OCI-LY1 (cell line): Measurements from ENCODE around the gene TMEM106A.

Source experiments
- H2AFZ ChIP-seq: fragments of 200-600 bp; sonication (generic), shearing (Covaris generic); 2 replicates; pipeline ENCODE4 v1.6.0; 2014; ENCODE audit warnings: antibody characterized with exemption, mild to moderate bottlenecking, low read length
- H3F3A ChIP-seq: fragments of 200-600 bp; sonication (generic), shearing (Covaris generic); 2 replicates; pipeline ENCODE4 v1.6.0; 2014; ENCODE audit warnings: mild to moderate bottlenecking, antibody characterized with exemption, low read length, moderate library complexity; ENCODE audit not compliant: insufficient read depth
- H3K27ac ChIP-seq: fragments of 200-600 bp; sonication (generic); 2 replicates; pipeline ENCODE4 v1.5.1; 2014; ENCODE audit warnings: low read length, mixed run types, mild to moderate bottlenecking, low read depth; ENCODE audit not compliant: poor library complexity, severe bottlenecking
- H3K27me3 ChIP-seq: fragments of 200-600 bp; sonication (generic); 2 replicates; pipeline ENCODE4 v1.6.0; 2014; ENCODE audit warnings: antibody characterized with exemption, mild to moderate bottlenecking, low read length, moderate library complexity; ENCODE audit not compliant: insufficient read depth
- H3K36me3 ChIP-seq: fragments of 200-600 bp; sonication (generic); 2 replicates; pipeline ENCODE4 v1.6.1; 2014; ENCODE audit warnings: mild to moderate bottlenecking, antibody characterized with exemption, low read length, moderate library complexity, mixed read lengths; ENCODE audit not compliant: insufficient read depth
- H3K4me1 ChIP-seq: fragments of 200-600 bp; sonication (generic); 2 replicates; pipeline ENCODE4 v1.5.1; 2014; ENCODE audit warnings: mild to moderate bottlenecking, low read length, moderate library complexity; ENCODE audit not compliant: insufficient read depth, severe bottlenecking
- H3K4me2 ChIP-seq: fragments of 200-600 bp; sonication (generic), shearing (Covaris generic); 2 replicates; pipeline ENCODE4 v1.6.1; 2014; ENCODE audit warnings: low read length
- H3K4me3 ChIP-seq: fragments of 200-600 bp; sonication (generic); 2 replicates; pipeline ENCODE4 v1.5.1; 2014; ENCODE audit warnings: low read length, low read depth, mild to moderate bottlenecking, mixed read lengths; ENCODE audit not compliant: poor library complexity, severe bottlenecking
- H3K79me2 ChIP-seq: fragments of 200-600 bp; shearing (Covaris generic); 2 replicates; pipeline ENCODE4 v1.6.1; 2016; ENCODE audit warnings: mixed run types, low read length, mixed read lengths; ENCODE audit not compliant: insufficient read depth
- H3K9ac ChIP-seq: fragments of 200-600 bp; sonication (generic), shearing (Covaris generic); 2 replicates; pipeline ENCODE4 v1.6.1; 2014; ENCODE audit warnings: mild to moderate bottlenecking, low read length, mixed read lengths
- H3K9me2 ChIP-seq: fragments of 200-600 bp; sonication (generic), shearing (Covaris generic); 2 replicates; pipeline ENCODE4 v1.6.1; 2014; ENCODE audit warnings: low read depth, mild to moderate bottlenecking, low read length, mixed read lengths
- H3K9me3 ChIP-seq: fragments of 200-600 bp; shearing (Covaris generic); 2 replicates; pipeline ENCODE4 v1.6.1; 2014; ENCODE audit warnings: low read length, mixed read lengths
- H4K20me1 ChIP-seq: fragments of 200-600 bp; sonication (generic), shearing (Covaris generic); 2 replicates; pipeline ENCODE4 v1.6.0; 2016; ENCODE audit warnings: mild to moderate bottlenecking, low read length; ENCODE audit not compliant: insufficient read depth
- CTCF ChIP-seq: fragments of 200-600 bp; sonication (generic), shearing (Covaris generic); IDR thresholded peaks from 2 replicates; pipeline ENCODE4 v1.5.1; 2017; ENCODE audit warnings: mild to moderate bottlenecking, antibody characterized with exemption, low read length, moderate library complexity, mixed read lengths
- EZH2 ChIP-seq: fragments of 200-600 bp; sonication (generic), shearing (Covaris generic); IDR thresholded peaks from 2 replicates; pipeline ENCODE4 v1.8.0; 2017; ENCODE audit warnings: borderline replicate concordance, mixed run types, mild to moderate bottlenecking, antibody characterized with exemption, low read length, moderate library complexity, mixed read lengths

TMEM106A gene

GRCh38 chr17:43210576-43210975 lies 1.1 kb upstream of the TMEM106A start:
- Histone ChIP-seq H3K36me3 (peaks cover 17% of the 10 kb centered on the region; the same call in 1 of the 2 replicates), H3K79me2 (no peaks in the 10 kb centered on the region), H4K20me1 (no peaks in the 10 kb centered on the region), H3K27ac (no peak overlapping the region), H3K27me3 (no peaks in the 10 kb centered on the region), H2AFZ (no peak overlapping the region), H3F3A (no peaks in the 10 kb centered on the region), H3K4me2 (peak overlapping the region; percentile 82), H3K4me3 (peak overlapping the region; percentile 66), H3K9me3 (no peaks in the 10 kb centered on the region), H3K9ac (peak overlapping the region; percentile 71), H3K4me1 (peaks cover 26% of the 10 kb centered on the region), H3K9me2 (no peaks in the 10 kb centered on the region)
- TF ChIP-seq EZH2 = no peak
- TF ChIP-seq CTCF = no peak

- Histone ChIP-seq H3K4me3 (peak overlapping the region; percentile 66), H3F3A (no peaks in the 10 kb centered on the region), H3K79me2 (no peaks in the 10 kb centered on the region), H3K9me3 (no peaks in the 10 kb centered on the region), H3K27ac (peak overlapping the region; percentile 46), H3K4me2 (peak overlapping the region; percentile 82), H3K9ac (peak overlapping the region; percentile 71), H3K27me3 (no peaks in the 10 kb centered on the region), H3K4me1 (peaks cover 26% of the 10 kb centered on the region), H2AFZ (peak overlapping the region; percentile 32; the same call in 1 of the 2 replicates), H3K36me3 (peaks cover 17% of the 10 kb centered on the region; the same call in 1 of the 2 replicates), H4K20me1 (no peaks in the 10 kb centered on the region), H3K9me2 (no peaks in the 10 kb centered on the region)
- TF ChIP-seq CTCF = no peak
- no peak for TF ChIP-seq EZH2
Observed at GRCh38 chr17:43211123-43211479, 574 bp upstream of the TMEM106A start.

GRCh38 chr17:43212641-43213490 lies 1.2 kb downstream of the TMEM106A start:
- Histone ChIP-seq H4K20me1 (no peaks in the 10 kb centered on the region), H3K27ac (peak overlapping the region; percentile 37), H3K4me1 (peaks cover 26% of the 10 kb centered on the region), H3K27me3 (no peaks in the 10 kb centered on the region), H3K4me2 (peak overlapping the region; percentile 82), H3K9me2 (no peaks in the 10 kb centered on the region), H3K9me3 (no peaks in the 10 kb centered on the region), H3K36me3 (peaks cover 13% of the 10 kb centered on the region; the same call in 1 of the 2 replicates), H3F3A (no peaks in the 10 kb centered on the region), H3K4me3 (peak overlapping the region; percentile 66), H3K9ac (peak overlapping the region; percentile 61; the same call in 1 of the 2 replicates), H3K79me2 (no peaks in the 10 kb centered on the region), H2AFZ (no peak overlapping the region)
- TF ChIP-seq EZH2 (no peak), CTCF (no peak)
